Transverse colon (tissue), 4 donors: ENCODE data around the gene CGB1. TPM values are rescaled to one million over a fixed set of nuclear protein-coding genes. Genes with fewer than 3 reads are reported as not detected.
A peak's percentile ranks its signal among the peaks of the same experiment; 100 is the strongest.

Experiments
- DNase-seq: peaks from one replicate; pipeline ENCODE4 v3.0.0-alpha.2; 2019
- H3K27ac ChIP-seq, 4 donors: fragments of 200-600 bp; sonication (generic); 2 replicates each; pipeline ENCODE4 v1.5.1; 2016 to 2018; ENCODE audit warnings: inconsistent platforms in 4 of 4
- H3K27me3 ChIP-seq: fragments of 200-600 bp; sonication (generic); 2 replicates; pipeline ENCODE4 v1.5.1; 2017; ENCODE audit warnings: inconsistent platforms
- H3K36me3 ChIP-seq, 4 donors: fragments of 200-600 bp; sonication (generic); 2 replicates each; pipeline ENCODE4 v1.5.1; 2017 to 2019; ENCODE audit warnings: inconsistent platforms in 4 of 4
- H3K4me1 ChIP-seq, 4 donors: fragments of 200-600 bp; sonication (generic); 2 replicates each; pipeline ENCODE4 v1.5.1; 2017 to 2020; ENCODE audit warnings: inconsistent platforms in 4 of 4
- H3K4me3 ChIP-seq, 4 donors: fragments of 200-600 bp; sonication (generic); 1 replicate in 1 of 4; 2 replicates in 3 of 4; pipeline versions ENCODE4 v1.5.1 to v1.6.1; 2017 to 2019; ENCODE audit warnings: inconsistent platforms in 4 of 4
- H3K9me3 ChIP-seq, 2 donors: fragments of 200-600 bp; sonication (generic); 2 replicates each; pipeline ENCODE4 v1.5.1; 2017 to 2019; ENCODE audit warnings: inconsistent platforms in 2 of 2
- EP300 ChIP-seq: sonication (generic); formaldehyde crosslinking; IDR thresholded peaks from one replicate; pipeline ENCODE4 v1.6.1; 2017; ENCODE audit warnings: antibody characterized with exemption, low read depth
- POLR2A ChIP-seq: fragments of 450-650 bp; IDR thresholded peaks from one replicate; pipeline ENCODE4 v1.6.1; 2016; ENCODE audit warnings: antibody characterized with exemption, mild to moderate bottlenecking, moderate library complexity
- POLR2AphosphoS5 ChIP-seq, 3 donors: sonication (generic); formaldehyde crosslinking; IDR thresholded peaks; one replicate each; pipeline ENCODE4 v1.6.1; 2016; ENCODE audit warnings: antibody characterized with exemption in 3 of 3
- WGBS, 2 donors: methylation state at CpG; one replicate each; pipeline ENCODE4 v1.1.5; 2018; ENCODE audit warnings: low coverage in 1 of 2; 5-methylcytosine and 5-hydroxymethylcytosine counted together
- in situ Hi-C, 4 donors: fragments of 200-750 bp; cut with MboI; loops; one replicate each; pipeline versions ENCODE4 v1.15.0 to v1.15.1; 2017; ENCODE audit warnings: low sequenced_read_pairs in 3 of 4, low pct_ligation_motif_present in 1 of 4, low pct_unique_long_range_greater_than_20kb in 1 of 4
- intact Hi-C: fragments of 100-400 bp; cut with DNase I; formaldehyde crosslinking; loops from one replicate; pipeline ENCODE4 v1.15.1; 2023; ENCODE audit warnings: low total_unique reads
- total RNA-seq, 4 donors: library from RNA; depleted of rRNA; stranded (reverse); fragments of >200 nt; gene quantifications; one replicate each; pipeline ENCODE4 v1.1.0, GENCODE V29; 2016
- TF ChIP-seq, protein P1 (sequence below), 5 experiments: fragments of 200-600 bp in 3 of 5; fragments of 450-650 bp in 2 of 5; sonication (generic) in 3 of 5; IDR thresholded peaks; 1 replicate in 2 of 5; 2 replicates in 3 of 5; pipeline ENCODE4 v1.5.1; 2016 to 2017; ENCODE audit warnings: antibody characterized with exemption in 5 of 5, inconsistent platforms in 3 of 5, mild to moderate bottlenecking in 2 of 5, moderate library complexity in 1 of 5

Gene CGB1
- total RNA-seq, 4 donors from 2014 or later = not detected

DNA sequence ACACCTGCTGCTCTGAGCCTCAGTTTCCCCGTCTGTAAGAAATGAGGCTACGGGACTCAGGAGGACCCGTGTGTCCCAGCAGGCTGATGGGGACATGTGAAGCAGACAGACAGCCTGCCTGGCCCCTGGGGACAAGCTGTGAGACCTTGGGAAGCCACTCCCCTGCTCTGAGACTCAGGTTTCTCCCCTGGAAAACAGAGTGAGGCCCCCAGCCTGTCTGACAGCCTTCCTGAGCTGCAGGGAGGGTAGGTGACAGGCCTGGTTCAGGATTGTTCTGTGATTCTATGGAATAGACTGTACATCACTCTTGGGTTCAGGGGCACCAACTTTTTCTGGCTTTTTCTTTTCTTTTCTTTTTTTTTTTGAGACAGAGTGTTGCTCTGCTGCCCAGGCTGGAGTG, 30.9 kb upstream of the CGB1 start:
- Histone ChIP-seq H3K27ac (no peak overlapping the region), H3K36me3 (no peaks in the 10 kb centered on the region), H3K4me3 (no peak overlapping the region), H3K4me1 (peaks cover 0 to 17% (median 12%) of the 10 kb centered on the region in 4 donors), H3K27me3 (peaks cover 100% of the 10 kb centered on the region), H3K9me3 (no peaks in the 10 kb centered on the region)
- WGBS, 2 donors = 52 to 80% methylated on average over 1 to 3 of the region's 3 CpGs
- intact Hi-C loops (no loop called here), in situ Hi-C loops (no loop called here)
- TF ChIP-seq, protein P1, sequence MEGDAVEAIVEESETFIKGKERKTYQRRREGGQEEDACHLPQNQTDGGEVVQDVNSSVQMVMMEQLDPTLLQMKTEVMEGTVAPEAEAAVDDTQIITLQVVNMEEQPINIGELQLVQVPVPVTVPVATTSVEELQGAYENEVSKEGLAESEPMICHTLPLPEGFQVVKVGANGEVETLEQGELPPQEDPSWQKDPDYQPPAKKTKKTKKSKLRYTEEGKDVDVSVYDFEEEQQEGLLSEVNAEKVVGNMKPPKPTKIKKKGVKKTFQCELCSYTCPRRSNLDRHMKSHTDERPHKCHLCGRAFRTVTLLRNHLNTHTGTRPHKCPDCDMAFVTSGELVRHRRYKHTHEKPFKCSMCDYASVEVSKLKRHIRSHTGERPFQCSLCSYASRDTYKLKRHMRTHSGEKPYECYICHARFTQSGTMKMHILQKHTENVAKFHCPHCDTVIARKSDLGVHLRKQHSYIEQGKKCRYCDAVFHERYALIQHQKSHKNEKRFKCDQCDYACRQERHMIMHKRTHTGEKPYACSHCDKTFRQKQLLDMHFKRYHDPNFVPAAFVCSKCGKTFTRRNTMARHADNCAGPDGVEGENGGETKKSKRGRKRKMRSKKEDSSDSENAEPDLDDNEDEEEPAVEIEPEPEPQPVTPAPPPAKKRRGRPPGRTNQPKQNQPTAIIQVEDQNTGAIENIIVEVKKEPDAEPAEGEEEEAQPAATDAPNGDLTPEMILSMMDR (IDR thresholded peaks at IDR 0.05) = no peak
- TF ChIP-seq POLR2AphosphoS5 (IDR thresholded peaks at IDR 0.05) = no peak
- no peak for TF ChIP-seq EP300
- no peak for TF ChIP-seq POLR2A
- no peak for DNase-seq

DNA sequence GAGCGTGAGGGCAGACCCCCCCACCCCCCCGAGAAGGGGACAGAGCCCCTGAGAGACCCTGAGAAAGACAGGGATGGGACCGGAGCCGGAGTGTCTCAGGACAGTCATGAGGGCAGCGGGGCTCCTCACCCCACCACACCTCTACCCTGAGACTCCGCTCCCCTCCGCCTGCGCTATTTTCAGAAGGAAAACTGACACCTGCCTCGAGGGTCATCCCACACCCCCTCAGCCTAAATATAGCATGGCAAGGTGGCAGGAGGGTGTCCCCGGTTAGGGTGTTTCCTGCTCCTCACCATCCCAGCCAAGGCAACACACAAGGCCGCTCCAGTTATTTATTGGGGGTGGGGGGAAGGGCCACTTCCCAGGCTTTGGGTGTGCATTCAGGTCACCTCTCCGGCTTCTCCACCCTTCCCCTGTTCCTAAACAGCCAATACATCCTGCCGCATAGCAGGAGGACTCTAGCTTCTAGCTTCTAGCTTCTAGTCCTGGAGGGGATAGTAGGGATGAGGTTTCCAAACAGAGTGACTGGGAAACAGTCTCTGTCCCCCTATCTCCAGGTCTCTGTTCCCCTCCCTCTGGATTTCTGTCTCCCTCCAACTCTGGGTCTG, 29.3 kb upstream of the CGB1 start:
- no peaks in the 10 kb centered on the region for H3K9me3 ChIP-seq
- intact Hi-C loops = no loop called here
- H3K27ac ChIP-seq = no peak overlapping the region
- peaks cover 100% of the 10 kb centered on the region for H3K27me3 ChIP-seq
- H3K4me1 ChIP-seq = peaks cover 0 to 11% (median 9%) of the 10 kb centered on the region in 4 donors
- DNase-seq = no peak
- TF ChIP-seq, protein P1 (IDR thresholded peaks at IDR 0.05) = no peak
- TF ChIP-seq EP300 (no peak), POLR2A (no peak), POLR2AphosphoS5 (IDR thresholded peaks at IDR 0.05) (no peak)
- H3K4me3 ChIP-seq = no peak overlapping the region
- 13 to 53% methylated on average over 5 to 12 of the region's 13 CpGs for WGBS, 2 donors
- H3K36me3 ChIP-seq = no peaks in the 10 kb centered on the region
- in situ Hi-C loops = no loop called here

DNA sequence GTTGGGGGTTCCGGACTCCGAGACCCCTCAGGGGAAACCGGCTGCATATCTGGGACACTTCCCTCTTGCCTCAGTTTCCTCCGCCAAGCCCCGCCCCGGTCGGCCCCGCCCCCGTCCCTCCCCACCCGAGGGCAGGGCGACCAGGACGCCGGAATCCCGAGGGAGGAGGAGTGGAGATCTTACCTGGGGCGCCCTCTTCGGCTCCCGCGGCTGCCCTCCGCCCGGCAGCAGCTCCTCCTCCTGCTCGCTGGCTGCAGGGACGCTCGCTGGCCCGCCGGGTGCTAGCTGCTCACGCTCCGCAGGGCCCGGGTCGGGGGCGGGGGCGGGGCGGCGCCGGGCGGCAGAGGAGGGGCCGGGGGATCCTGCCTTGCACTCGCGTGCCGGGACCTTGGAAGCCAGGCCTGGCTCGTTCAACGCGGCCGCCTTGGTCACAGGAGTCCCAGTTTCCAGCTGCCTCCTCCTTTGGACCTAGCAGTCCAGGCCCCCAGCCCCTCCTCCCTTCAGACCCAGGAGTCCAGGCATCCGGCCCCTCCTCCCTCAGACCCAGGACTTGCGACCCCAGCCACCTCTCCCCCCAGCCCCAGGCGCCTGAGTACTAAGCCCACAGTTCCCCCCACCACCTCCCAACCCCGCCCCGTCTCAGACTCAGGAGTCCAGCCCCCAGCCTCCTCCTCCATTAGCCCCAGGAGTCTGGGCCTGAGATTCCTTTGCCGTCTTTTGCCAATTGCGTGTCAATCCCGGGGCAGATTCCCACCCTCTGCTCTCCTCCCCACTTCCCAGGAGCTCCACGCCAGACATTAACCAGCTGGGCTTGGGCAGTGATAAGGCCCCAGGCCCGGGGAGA, 28.3 kb upstream of the CGB1 start, which contains the start of gene NTF4:
TSS of gene NTF4 (minus strand) at position 51 of the 844 bp plus-strand sequence. CDS start 2,821 bp downstream, outside the sequence.
- Histone ChIP-seq H3K9me3 (no peaks in the 10 kb centered on the region), H3K36me3 (no peaks in the 10 kb centered on the region), H3K4me1 (peaks cover 0 to 11% (median 9%) of the 10 kb centered on the region in 4 donors), H3K27me3 (peaks cover 99% of the 10 kb centered on the region), H3K27ac (no peak within 1 kb of the TSS), H3K4me3 (peak within 1 kb of the TSS in 1 of 4 donors; percentile 29)
- WGBS, 2 donors = 7% methylated on average over 6 to 38 of the region's 53 CpGs
- no peak for TF ChIP-seq POLR2A
- TF ChIP-seq, protein P1 (IDR thresholded peaks at IDR 0.05) = no peak
- no peak for TF ChIP-seq EP300
- no peak for TF ChIP-seq POLR2AphosphoS5 (IDR thresholded peaks at IDR 0.05)
- DNase-seq = no peak
- intact Hi-C loops = no loop called here
- in situ Hi-C loops = no loop called here

DNA sequence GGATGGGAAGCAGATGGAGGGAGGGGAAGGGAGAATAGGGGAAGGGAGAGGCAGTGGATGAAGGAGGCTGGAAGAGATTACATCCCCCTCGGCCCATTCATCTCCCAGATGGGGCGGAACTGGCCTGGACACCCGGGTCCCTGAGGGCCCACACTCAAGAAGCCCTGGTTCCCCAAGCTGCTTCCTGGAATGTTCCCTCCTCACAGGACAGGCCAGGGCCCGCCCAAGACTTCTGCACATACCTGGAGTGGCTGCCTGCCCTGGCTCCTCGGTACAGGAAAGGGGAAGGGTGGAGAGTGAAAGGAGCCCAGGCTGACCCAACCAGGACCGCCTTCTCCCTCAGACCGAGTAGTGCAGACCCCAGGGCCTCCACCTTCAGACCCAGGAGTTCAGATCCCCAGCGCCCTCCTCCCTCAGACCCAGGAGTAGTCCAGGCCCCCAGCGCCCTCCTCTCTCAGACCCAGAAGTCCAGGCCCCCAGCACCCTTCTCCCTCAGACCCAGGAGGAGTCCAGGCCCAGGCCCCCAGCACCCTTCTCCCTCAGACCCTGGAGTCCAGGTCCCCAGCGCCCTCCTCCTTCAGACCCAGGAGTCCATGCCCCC, 27.4 kb upstream of the CGB1 start:
- no peak overlapping the region for H3K27ac ChIP-seq
- H3K27me3 ChIP-seq = peaks cover 99% of the 10 kb centered on the region
- H3K4me1 ChIP-seq = peaks cover 0 to 11% (median 9%) of the 10 kb centered on the region in 4 donors
- no peak for DNase-seq
- 51% methylated on average over 10 of the region's 10 CpGs; no CpG with 5 or more reads in 1 of the 2 donors for WGBS, 2 donors
- in situ Hi-C loops = no loop called here
- TF ChIP-seq POLR2AphosphoS5 (IDR thresholded peaks at IDR 0.05) (no peak), EP300 (no peak)
- TF ChIP-seq, protein P1 (IDR thresholded peaks at IDR 0.05) = no peak
- H3K4me3 ChIP-seq = no peak overlapping the region
- no peaks in the 10 kb centered on the region for H3K36me3 ChIP-seq
- intact Hi-C loops = no loop called here
- H3K9me3 ChIP-seq = no peaks in the 10 kb centered on the region
